PFSK-1 (cell line): ENCODE data around the gene CENPI. TPM values are rescaled to one million over a fixed set of nuclear protein-coding genes. Genes with fewer than 3 reads are reported as not detected.
A peak's percentile ranks its signal among the peaks of the same experiment; 100 is the strongest.

Source experiments
- FOXP2 ChIP-seq: optimal IDR thresholded peaks from 2 replicates; pipeline ENCODE3; 2011; ENCODE audit warnings: borderline replicate concordance, control low read depth, inconsistent platforms; ENCODE audit not compliant: insufficient read depth; ENCODE audit errors: extremely low read length, extremely low read depth
- POLR2AphosphoS5 ChIP-seq: IDR thresholded peaks from 2 replicates; pipeline ENCODE4 v1.6.1; 2012; ENCODE audit warnings: low read depth, mild to moderate bottlenecking, control low read depth, low read length, moderate library complexity
- REST ChIP-seq, 2 experiments: IDR thresholded peaks; 2 replicates each; pipeline versions ENCODE4 v1.6.1 to v1.8.0; 2011 to 2012; ENCODE audit warnings: low read depth in 2 of 2, low read length in 2 of 2, control low read depth in 1 of 2, inconsistent platforms in 1 of 2, mild to moderate bottlenecking in 1 of 2, moderate library complexity in 1 of 2; ENCODE audit not compliant: insufficient read depth in 1 of 2
- SIN3A ChIP-seq: IDR thresholded peaks from 2 replicates; pipeline ENCODE4 v1.6.1; 2012; ENCODE audit warnings: mild to moderate bottlenecking, low read length, moderate library complexity, borderline replicate concordance; ENCODE audit not compliant: insufficient read depth
- TAF1 ChIP-seq: IDR thresholded peaks from 2 replicates; pipeline ENCODE4 v1.6.1; 2012; ENCODE audit warnings: low read length, control low read depth, borderline replicate concordance; ENCODE audit not compliant: insufficient read depth
- polyA plus RNA-seq: library from polyadenylated mRNA; unstranded; fragments of >200 nt; gene quantifications from one replicate; pipeline ENCODE4 v1.2.1, GENCODE V29; 2012; ENCODE audit warnings: low read depth, missing spikeins; ENCODE audit not compliant: insufficient read length

Gene CENPI, protein sequence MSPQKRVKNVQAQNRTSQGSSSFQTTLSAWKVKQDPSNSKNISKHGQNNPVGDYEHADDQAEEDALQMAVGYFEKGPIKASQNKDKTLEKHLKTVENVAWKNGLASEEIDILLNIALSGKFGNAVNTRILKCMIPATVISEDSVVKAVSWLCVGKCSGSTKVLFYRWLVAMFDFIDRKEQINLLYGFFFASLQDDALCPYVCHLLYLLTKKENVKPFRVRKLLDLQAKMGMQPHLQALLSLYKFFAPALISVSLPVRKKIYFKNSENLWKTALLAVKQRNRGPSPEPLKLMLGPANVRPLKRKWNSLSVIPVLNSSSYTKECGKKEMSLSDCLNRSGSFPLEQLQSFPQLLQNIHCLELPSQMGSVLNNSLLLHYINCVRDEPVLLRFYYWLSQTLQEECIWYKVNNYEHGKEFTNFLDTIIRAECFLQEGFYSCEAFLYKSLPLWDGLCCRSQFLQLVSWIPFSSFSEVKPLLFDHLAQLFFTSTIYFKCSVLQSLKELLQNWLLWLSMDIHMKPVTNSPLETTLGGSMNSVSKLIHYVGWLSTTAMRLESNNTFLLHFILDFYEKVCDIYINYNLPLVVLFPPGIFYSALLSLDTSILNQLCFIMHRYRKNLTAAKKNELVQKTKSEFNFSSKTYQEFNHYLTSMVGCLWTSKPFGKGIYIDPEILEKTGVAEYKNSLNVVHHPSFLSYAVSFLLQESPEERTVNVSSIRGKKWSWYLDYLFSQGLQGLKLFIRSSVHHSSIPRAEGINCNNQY
- 1.9 TPM for polyA plus RNA-seq

DNA sequence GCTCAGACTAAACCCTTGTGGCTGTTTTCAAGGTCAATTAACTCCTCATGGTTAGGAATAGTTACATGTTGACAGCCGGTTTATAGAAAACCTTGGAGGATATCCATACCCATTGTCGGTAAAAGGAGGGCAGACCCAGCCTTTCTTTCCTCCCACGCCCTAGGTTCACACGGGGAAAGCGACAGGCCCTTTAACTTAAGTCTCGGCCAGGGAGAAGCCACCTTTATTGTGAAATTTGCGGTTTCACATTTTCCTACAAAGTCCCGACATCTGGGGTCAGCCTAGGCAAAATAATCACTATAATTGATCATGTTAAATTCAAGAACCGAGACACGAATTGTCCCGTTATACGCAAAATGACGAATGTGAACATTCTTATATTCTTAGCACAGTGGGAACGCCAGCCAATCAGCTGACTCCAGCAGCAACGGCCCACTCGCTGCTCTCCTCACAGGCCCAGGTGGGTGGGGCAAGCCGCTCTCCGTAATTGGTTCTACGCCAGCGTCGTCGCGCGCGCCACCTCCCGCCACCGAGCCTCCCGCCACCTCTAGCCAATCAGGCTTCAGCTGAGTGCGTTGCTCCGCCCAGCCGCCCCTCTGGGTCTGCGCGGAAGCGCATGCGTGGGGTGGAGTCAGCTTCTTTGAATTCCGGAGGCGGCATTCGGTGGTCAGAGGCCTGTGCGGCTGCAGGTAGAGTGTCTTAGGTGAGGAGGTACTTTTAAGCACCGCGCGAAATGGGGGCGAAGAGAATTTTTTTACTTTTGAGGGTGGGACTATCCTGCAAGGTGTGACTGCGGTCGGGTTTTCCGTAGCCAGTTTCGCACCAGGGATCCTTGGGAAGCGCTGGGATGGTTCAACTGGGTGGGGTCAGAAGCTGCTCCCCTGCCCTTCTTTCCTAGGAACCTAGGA lies at the start of gene CENPI:
TSS of gene CENPI (plus strand) at position 659 of the 908 bp plus-strand sequence. CDS start 2,867 bp downstream, outside the sequence.
- TF ChIP-seq TAF1 (peak; percentile 62; the same call in 1 of the 2 replicates), SIN3A (no peak), POLR2AphosphoS5 (peak; percentile 77), FOXP2 (peak; percentile 58)

GRCh38 chrX:101051153-101051548 lies 46.9 kb upstream of the CENPI start:
- TF ChIP-seq SIN3A (no peak), POLR2AphosphoS5 (no peak), TAF1 (no peak), FOXP2 (no peak), REST (IDR thresholded peaks at IDR 0.05; ENCODE audit: insufficient read depth in 1 of 2, low read depth in 2 of 2, low read length in 2 of 2) (no peak)

DNA sequence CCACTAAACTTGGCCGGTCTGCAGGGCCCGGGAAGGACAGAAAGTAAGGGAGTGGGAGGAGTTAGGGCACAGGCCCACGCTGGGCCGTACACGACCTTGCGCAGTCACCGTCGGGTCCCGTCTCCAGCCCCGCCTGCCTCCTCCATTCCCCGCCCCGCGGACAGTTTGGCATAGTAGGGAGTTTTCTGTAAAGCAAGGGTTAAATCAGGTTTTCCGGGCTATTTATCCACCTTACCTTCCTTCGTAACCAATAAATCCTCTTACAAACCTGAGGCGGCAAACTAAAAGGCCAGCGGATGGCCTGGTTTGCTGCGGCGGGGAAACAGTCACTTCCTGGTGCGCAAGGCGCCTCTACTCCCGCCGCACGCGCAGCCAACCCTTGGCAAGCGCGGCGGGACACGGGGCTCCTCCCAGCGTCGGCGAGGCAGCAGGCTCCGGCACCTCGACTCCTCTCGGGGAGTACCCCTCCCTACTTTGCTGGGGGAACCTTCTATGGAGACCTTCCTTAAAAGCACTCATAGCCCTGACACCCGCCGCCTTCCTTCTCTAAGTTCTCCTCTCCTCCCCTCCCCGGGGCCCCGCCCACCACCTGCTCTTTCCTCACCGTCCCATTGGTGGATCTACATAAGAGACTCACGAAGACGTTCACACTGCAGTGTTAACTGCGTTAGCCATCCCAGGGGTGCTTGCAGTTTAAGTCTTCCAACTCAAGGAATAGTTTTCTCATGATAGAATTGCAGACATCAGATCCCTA lies 46.3 kb upstream of the CENPI start, which contains the start of gene TRMT2B:
TSS of gene TRMT2B (minus strand) at position 563 of the 754 bp plus-strand sequence. CDS start 9,822 bp downstream, outside the sequence.
- TF ChIP-seq TAF1 (no peak), REST (IDR thresholded peaks at IDR 0.05; ENCODE audit: insufficient read depth in 1 of 2, low read depth in 2 of 2, low read length in 2 of 2) (no peak), POLR2AphosphoS5 (peak; percentile 36)

DNA sequence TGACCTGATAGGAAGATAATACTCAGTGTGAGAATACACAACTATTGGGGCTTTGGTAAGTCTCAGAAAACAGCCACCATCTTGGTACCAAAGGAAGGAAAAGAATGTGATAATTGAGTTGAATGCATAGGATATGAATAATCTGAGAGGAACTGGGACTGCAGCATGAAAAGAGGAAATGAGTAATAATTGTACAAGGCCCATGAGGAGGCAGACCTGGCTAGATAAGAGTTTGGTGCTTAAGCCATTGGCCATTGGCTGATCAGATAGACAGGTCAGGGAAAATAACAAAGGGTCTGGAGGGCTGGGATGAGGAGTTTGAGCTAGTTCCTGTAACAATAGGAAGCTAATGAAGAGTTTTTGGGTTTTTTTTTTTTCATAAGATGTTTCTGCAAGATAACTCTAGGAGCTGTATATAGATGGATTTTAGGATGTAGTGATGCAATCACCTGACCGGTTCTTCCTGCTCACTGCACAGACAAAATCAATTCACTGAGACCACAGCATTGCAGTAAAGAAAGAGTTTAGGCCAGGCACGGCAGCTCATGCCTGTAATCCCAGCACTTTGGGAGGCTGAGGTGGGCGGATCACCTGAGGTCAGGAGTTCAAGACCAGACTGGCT lies 40.8 kb upstream of the CENPI start:
- no peak for TF ChIP-seq POLR2AphosphoS5
- TF ChIP-seq TAF1 = no peak
- TF ChIP-seq FOXP2 = no peak
- no peak for TF ChIP-seq REST (IDR thresholded peaks at IDR 0.05; ENCODE audit: insufficient read depth in 1 of 2, low read depth in 2 of 2, low read length in 2 of 2)
- no peak for TF ChIP-seq SIN3A
